Body of pancreas (tissue), 4 donors: ENCODE data around the gene SBNO1. TPM values are rescaled to one million over a fixed set of nuclear protein-coding genes. Genes with fewer than 3 reads are reported as not detected.

Experiments used
- ATAC-seq: fragments of 150-250 bp; one replicate; pipeline ENCODE4 v1.9.1; 2016
- DNase-seq, 4 donors: peaks; one replicate each; pipeline ENCODE4 v3.0.0-alpha.2; 2019
- H3K27ac ChIP-seq, 4 donors: fragments of 200-600 bp; sonication (generic); 1 replicate in 3 of 4; 2 replicates in 1 of 4; pipeline versions ENCODE4 v1.5.1 to v1.6.1; 2016 to 2019; ENCODE audit warnings: mild to moderate bottlenecking in 1 of 4, mixed read lengths in 1 of 4, moderate library complexity in 1 of 4
- H3K27me3 ChIP-seq, 2 donors: fragments of 200-600 bp; sonication (generic); one replicate each; pipeline ENCODE4 v1.6.0; 2016; ENCODE audit warnings: mild to moderate bottlenecking in 1 of 2
- H3K36me3 ChIP-seq, 2 donors: fragments of 200-600 bp; sonication (generic); replicated peaks in 1 of 2; 2 replicates each; pipeline ENCODE4 v1.5.1; 2016; ENCODE audit warnings: low read depth in 2 of 2; ENCODE audit not compliant: insufficient read depth in 1 of 2
- H3K4me1 ChIP-seq: fragments of 200-600 bp; sonication (generic); one replicate; pipeline ENCODE4 v1.6.0; 2016
- H3K4me3 ChIP-seq, 2 donors: fragments of 200-600 bp; sonication (generic); 1 replicate in 1 of 2; 2 replicates in 1 of 2; pipeline ENCODE4 v1.5.1; 2016 to 2019
- H3K9me3 ChIP-seq, 3 donors: fragments of 200-600 bp; sonication (generic); 1 replicate in 2 of 3; 2 replicates in 1 of 3; pipeline ENCODE4 v1.5.1; 2016
- CTCF ChIP-seq, 7 experiments: fragments of 450-650 bp in 4 of 7; fragments of 200-600 bp in 3 of 7; sonication (generic) in 3 of 7; IDR thresholded peaks; one replicate each; pipeline ENCODE4 v1.5.1; 2016 to 2019; ENCODE audit warnings: antibody characterized with exemption in 7 of 7
- POLR2A ChIP-seq, 3 donors: fragments of 450-650 bp; IDR thresholded peaks; one replicate each; pipeline ENCODE4 v1.6.1; 2016; ENCODE audit warnings: antibody characterized with exemption in 3 of 3, mild to moderate bottlenecking in 2 of 3
- WGBS, 2 donors: methylation state at CpG; one replicate each; pipeline ENCODE4 v1.1.5; 2017; 5-methylcytosine and 5-hydroxymethylcytosine counted together
- intact Hi-C: fragments of 100-400 bp; cut with DNase I; formaldehyde crosslinking; loops from one replicate; pipeline ENCODE4 v1.15.1; 2023
- total RNA-seq, 2 donors: library from RNA; depleted of rRNA; stranded (reverse); fragments of >200 nt; gene quantifications; one replicate each; pipeline ENCODE4 v1.1.0, GENCODE V29; 2016

Gene SBNO1
- total RNA-seq, 2 donors from 2014 or later: 11.4 to 11.9 TPM

GRCh38 chr12:123278101-123278627 is 86.5 kb downstream of the SBNO1 start:
- TF ChIP-seq POLR2A (IDR thresholded peaks at IDR 0.05) (no peak), CTCF (IDR thresholded peaks at IDR 0.05) (no peak)
- no peaks in the 10 kb centered on the region for H3K27me3 ChIP-seq
- H3K9me3 ChIP-seq: no peaks in the 10 kb centered on the region
- peak overlapping the region in 1 of 4 donors; percentile 68 for H3K27ac ChIP-seq
- DNase-seq (no peak), ATAC-seq (no peak)
- no peak overlapping the region for H3K4me3 ChIP-seq
- WGBS, 2 donors: 54 to 70% methylated on average over 2 of the region's 2 CpGs
- no peaks in the 10 kb centered on the region for H3K4me1 ChIP-seq
- intact Hi-C loops: no loop called here
- no peaks in the 10 kb centered on the region for H3K36me3 ChIP-seq

- WGBS, 2 donors: 82 to 86% methylated on average over 14 to 15 of the region's 15 CpGs
- Histone ChIP-seq H3K4me1 (peaks cover 33% of the 10 kb centered on the region), H3K36me3 (no peaks in the 10 kb centered on the region), H3K27ac (no peak overlapping the region), H3K27me3 (no peaks in the 10 kb centered on the region), H3K4me3 (no peak overlapping the region), H3K9me3 (no peaks in the 10 kb centered on the region)
- no peak for ATAC-seq
- no peak for DNase-seq
- TF ChIP-seq CTCF (IDR thresholded peaks at IDR 0.05) (no peak), POLR2A (IDR thresholded peaks at IDR 0.05) (no peak)
- intact Hi-C loops: no loop called here
Measured at GRCh38 chr12:123273166-123273565, 91.5 kb downstream of the SBNO1 start.

- H3K4me3 ChIP-seq: peak overlapping the region in 1 of 2 donors; percentile 23
- peaks cover 36% of the 10 kb centered on the region for H3K4me1 ChIP-seq
- intact Hi-C loops: no loop called here
- H3K9me3 ChIP-seq: no peaks in the 10 kb centered on the region
- no peaks in the 10 kb centered on the region for H3K36me3 ChIP-seq
- H3K27me3 ChIP-seq: no peaks in the 10 kb centered on the region
- 0% methylated on average over 37 of the region's 108 CpGs; no CpG with 5 or more reads in 1 of the 2 donors for WGBS, 2 donors
- ATAC-seq: peak; percentile 82
- DNase-seq: peak; percentile 75 to 78 (median 76)
- TF ChIP-seq CTCF (IDR thresholded peaks at IDR 0.05) (peak in 5 of 7 experiments; percentile 21 to 85 (median 75)), POLR2A (IDR thresholded peaks at IDR 0.05) (no peak)
- H3K27ac ChIP-seq: peak overlapping the region; percentile 26 to 88 (median 78)
Measured at GRCh38 chr12:123271001-123271668, 93.5 kb downstream of the SBNO1 start.

GRCh38 chr12:123270214-123271000 is 94.2 kb downstream of the SBNO1 start:
- peaks cover 36% of the 10 kb centered on the region for H3K4me1 ChIP-seq

More at GRCh38 chr12:123270214-123271000, 94.2 kb downstream of the SBNO1 start:
- peak overlapping the region; percentile 1 to 23 for H3K4me3 ChIP-seq
- TF ChIP-seq CTCF (IDR thresholded peaks at IDR 0.05) (no peak), POLR2A (IDR thresholded peaks at IDR 0.05) (no peak)
- intact Hi-C loops: no loop called here
- peak; percentile 0 for ATAC-seq
- no peaks in the 10 kb centered on the region for H3K36me3 ChIP-seq
- 0 to 1% methylated on average over 17 to 48 of the region's 51 CpGs for WGBS, 2 donors
- DNase-seq: peak in 1 of 4 donors; percentile 27
- H3K27me3 ChIP-seq: no peaks in the 10 kb centered on the region
- H3K27ac ChIP-seq: peak overlapping the region; percentile 26 to 88 (median 62)
- no peaks in the 10 kb centered on the region for H3K9me3 ChIP-seq
